IMR-90 (cell line): ENCODE measurements around the gene MLXIPL. TPM values are rescaled to one million over a fixed set of nuclear protein-coding genes. Genes with fewer than 3 reads are reported as not detected.

Experiments used
- ATAC-seq: fragments of 200-7000 bp; cut with Tn5 transposase; 2 replicates; pipeline ENCODE4 v1.9.1; 2020; ENCODE audit warnings: low read depth, mild to moderate bottlenecking, moderate library complexity
- BruUV-seq: library from RNA; stranded (reverse); fragments of 400-500 nt; replicated peaks from 2 replicates; lab custom pipeline; 2021; lab: Mats Ljungman, UMichigan
- CTCF ChIA-PET: fragments of 300-600 bp; formaldehyde crosslinking; extraction: SDS; loops from one replicate; lab custom pipeline; 2021; ENCODE audit warnings: antibody characterized with exemption; lab: Yijun Ruan, JAX
- POLR2A ChIA-PET: fragments of 300-600 bp; sonication (Branson Sonifier 250); formaldehyde crosslinking; loops from one replicate; lab custom pipeline; 2022; ENCODE audit warnings: antibody characterized with exemption; ENCODE audit not compliant: unreplicated experiment; lab: Charles Lee
- DNase-seq: peaks from one replicate; pipeline ENCODE4 v3.0.0; 2013
- H2AFZ ChIP-seq: replicated peaks from 2 replicates; pipeline ENCODE3; 2013; ENCODE audit warnings: low read length, mild to moderate bottlenecking; ENCODE audit not compliant: poor library complexity
- H2AK5ac ChIP-seq: 2 replicates; pipeline ENCODE4 v1.6.1; 2013; ENCODE audit warnings: low read depth, low read length, inconsistent platforms
- H2AK9ac ChIP-seq: replicated peaks from 2 replicates; pipeline ENCODE3; 2013; ENCODE audit warnings: mild to moderate bottlenecking, low read depth, low read length, moderate library complexity; ENCODE audit not compliant: poor library complexity
- H2BK120ac ChIP-seq: 2 replicates; pipeline ENCODE4 v1.6.1; 2013; ENCODE audit warnings: low read depth, low read length, inconsistent platforms
- H2BK15ac ChIP-seq: 3 replicates; pipeline ENCODE4 v1.6.1; 2013; ENCODE audit warnings: low read depth, low read length, inconsistent platforms
- H2BK20ac ChIP-seq: 2 replicates; pipeline ENCODE4 v1.6.1; 2013; ENCODE audit warnings: low read depth, mild to moderate bottlenecking, inconsistent platforms, low read length, moderate library complexity
- H2BK5ac ChIP-seq: 2 replicates; pipeline ENCODE4 v1.6.1; 2013; ENCODE audit warnings: mild to moderate bottlenecking, low read depth, low read length, inconsistent platforms; ENCODE audit not compliant: poor library complexity, severe bottlenecking
- H3K14ac ChIP-seq: replicated peaks from 2 replicates; pipeline ENCODE4 v1.6.1; 2013; ENCODE audit warnings: low read depth, low read length, inconsistent platforms
- H3K18ac ChIP-seq: 2 replicates; pipeline ENCODE4 v1.6.1; 2013; ENCODE audit warnings: low read depth, low read length, control low read depth
- H3K23ac ChIP-seq: 2 replicates; pipeline ENCODE4 v1.6.1; 2013; ENCODE audit warnings: low read depth, low read length, inconsistent platforms
- H3K27ac ChIP-seq: 2 replicates; pipeline ENCODE4 v1.5.1; 2013; ENCODE audit warnings: mild to moderate bottlenecking, control low read depth, low read length; ENCODE audit not compliant: insufficient read depth
- H3K27me3 ChIP-seq: 2 replicates; pipeline ENCODE4 v1.6.1; 2013; ENCODE audit warnings: low read length; ENCODE audit not compliant: control insufficient read depth, insufficient read depth
- H3K36me3 ChIP-seq: 2 replicates; pipeline ENCODE4 v1.6.1; 2013; ENCODE audit warnings: low read length, mixed read lengths; ENCODE audit not compliant: control insufficient read depth, insufficient read depth
- H3K4ac ChIP-seq: 2 replicates; pipeline ENCODE4 v1.6.1; 2013; ENCODE audit warnings: low read depth, low read length, inconsistent platforms
- H3K4me1 ChIP-seq: 2 replicates; pipeline ENCODE4 v1.6.1; 2013; ENCODE audit warnings: low read length, mixed read lengths; ENCODE audit not compliant: control insufficient read depth, insufficient read depth
- H3K4me2 ChIP-seq: 2 replicates; pipeline ENCODE4 v1.6.1; 2013; ENCODE audit warnings: low read depth, mild to moderate bottlenecking, control low read depth, low read length, moderate library complexity
- H3K4me3 ChIP-seq: 2 replicates; pipeline ENCODE4 v1.5.1; 2013; ENCODE audit warnings: low read depth, mild to moderate bottlenecking, control low read depth, low read length, moderate library complexity; ENCODE audit not compliant: insufficient read depth
- H3K56ac ChIP-seq: 2 replicates; pipeline ENCODE4 v1.6.1; 2013; ENCODE audit warnings: low read length, inconsistent platforms; ENCODE audit not compliant: insufficient read depth; ENCODE audit errors: extremely low read depth
- H3K79me1 ChIP-seq, 2 experiments: 2 replicates each; pipeline ENCODE4 v1.6.1; 2013; ENCODE audit warnings: low read length in 2 of 2, inconsistent platforms in 1 of 2, low read depth in 1 of 2
- H3K9ac ChIP-seq: 2 replicates; pipeline ENCODE4 v1.6.1; 2013; ENCODE audit warnings: low read depth, low read length, control low read depth
- H3K9me1 ChIP-seq: 2 replicates; pipeline ENCODE4 v1.6.1; 2013; ENCODE audit warnings: low read length, inconsistent platforms; ENCODE audit not compliant: insufficient read depth
- H3K9me3 ChIP-seq: 2 replicates; pipeline ENCODE4 v1.6.1; 2013; ENCODE audit warnings: low read length; ENCODE audit not compliant: control insufficient read depth, insufficient read depth
- H4K20me1 ChIP-seq: 2 replicates; pipeline ENCODE4 v1.6.1; 2013; ENCODE audit warnings: low read length, inconsistent platforms; ENCODE audit not compliant: insufficient read depth
- H4K5ac ChIP-seq: 2 replicates; pipeline ENCODE4 v1.6.1; 2013; ENCODE audit warnings: mild to moderate bottlenecking, low read depth, low read length, control low read depth
- H4K8ac ChIP-seq, 2 experiments: 2 replicates each; pipeline ENCODE4 v1.6.1; 2013; ENCODE audit warnings: low read depth in 2 of 2, low read length in 2 of 2, control low read depth in 1 of 2, inconsistent platforms in 1 of 2
- H4K91ac ChIP-seq: 2 replicates; pipeline ENCODE4 v1.6.1; 2013; ENCODE audit warnings: low read depth, low read length, inconsistent platforms; ENCODE audit not compliant: insufficient read depth
- BHLHE40 ChIP-seq: fragments of 150-350 bp; IDR thresholded peaks from 2 replicates; pipeline ENCODE4 v1.6.1; 2016; ENCODE audit warnings: mild to moderate bottlenecking, low read depth, low read length
- CEBPB ChIP-seq: IDR thresholded peaks from 2 replicates; pipeline ENCODE4 v1.6.1; 2012; ENCODE audit warnings: low read depth, low read length, improper control_type of control experiment
- CHD1 ChIP-seq: IDR thresholded peaks from 2 replicates; pipeline ENCODE4 v1.6.1; 2012; ENCODE audit warnings: low read depth, low read length, improper control_type of control experiment
- FOS ChIP-seq: fragments of 150-350 bp; IDR thresholded peaks from 2 replicates; pipeline ENCODE4 v1.6.1; 2016; ENCODE audit warnings: low read depth, low read length
- MAFK ChIP-seq: IDR thresholded peaks from 2 replicates; pipeline ENCODE4 v1.6.1; 2012; ENCODE audit warnings: low read depth, low read length, improper control_type of control experiment
- MAZ ChIP-seq: IDR thresholded peaks from 2 replicates; pipeline ENCODE4 v1.6.1; 2012; ENCODE audit warnings: low read depth, mild to moderate bottlenecking, low read length, improper control_type of control experiment, moderate library complexity, borderline replicate concordance
- RAD21 ChIP-seq: IDR thresholded peaks from 2 replicates; pipeline ENCODE4 v1.6.1; 2012; ENCODE audit warnings: low read length, improper control_type of control experiment
- RCOR1 ChIP-seq: IDR thresholded peaks from 2 replicates; pipeline ENCODE4 v1.6.1; 2012; ENCODE audit warnings: mild to moderate bottlenecking, low read length, improper control_type of control experiment; ENCODE audit not compliant: insufficient replicate concordance
- SMC3 ChIP-seq: fragments of 150-350 bp; IDR thresholded peaks from 2 replicates; pipeline ENCODE4 v1.6.1; 2016; ENCODE audit warnings: low read depth, mild to moderate bottlenecking, antibody characterized with exemption, low read length, moderate library complexity
- WGBS, 2 experiments: methylation state at CpG; one replicate each; pipeline versions ENCODE4 v1.1.5 to v1.1.7; 2013; ENCODE audit warnings: missing lambda C conversion rate in 2 of 2; ENCODE audit not compliant: insufficient read length in 1 of 2; ENCODE audit errors: extremely low coverage in 2 of 2; 5-methylcytosine and 5-hydroxymethylcytosine counted together
- dilution Hi-C: fragments of 300-500 bp; cut with HindIII; formaldehyde crosslinking; loops from one replicate; pipeline ENCODE4 v1.14.3; 2018; ENCODE audit warnings: low sequenced_read_pairs; ENCODE audit not compliant: unreplicated experiment
- in situ Hi-C: fragments of 300-500 bp; cut with MboI; formaldehyde crosslinking; loops from 3 replicates; pipeline ENCODE4 v1.14.3; 2019; ENCODE audit warnings: low sequenced_read_pairs, inconsistent platforms, mixed read lengths
- intact Hi-C: fragments of 100-400 bp; cut with micrococcal nuclease; formaldehyde crosslinking; loops from 2 replicates; pipeline ENCODE4 v1.10.0; 2022
- polyA plus RNA-seq, 3 experiments: library from polyadenylated mRNA; depleted of rRNA; stranded (reverse); fragments of >200 nt; gene quantifications; 2 replicates each; pipeline ENCODE4 v1.2.3, GENCODE V29; 2012; ENCODE audit warnings: low replicate concordance in 1 of 3
- total RNA-seq: library from RNA; depleted of rRNA; stranded (reverse); fragments of >200 nt; gene quantifications from 2 replicates; pipeline ENCODE4 v1.2.3, GENCODE V29; 2012
- TF ChIP-seq, protein P1 (sequence below): fragments of 150-350 bp; IDR thresholded peaks from 2 replicates; pipeline ENCODE4 v1.6.1; 2017; ENCODE audit warnings: mild to moderate bottlenecking, antibody characterized with exemption, low read length, low read depth

Gene MLXIPL
- total and polyA plus RNA-seq, 2 of the 4 experiments (the other 2 are of a cell fraction): not detected

DNA sequence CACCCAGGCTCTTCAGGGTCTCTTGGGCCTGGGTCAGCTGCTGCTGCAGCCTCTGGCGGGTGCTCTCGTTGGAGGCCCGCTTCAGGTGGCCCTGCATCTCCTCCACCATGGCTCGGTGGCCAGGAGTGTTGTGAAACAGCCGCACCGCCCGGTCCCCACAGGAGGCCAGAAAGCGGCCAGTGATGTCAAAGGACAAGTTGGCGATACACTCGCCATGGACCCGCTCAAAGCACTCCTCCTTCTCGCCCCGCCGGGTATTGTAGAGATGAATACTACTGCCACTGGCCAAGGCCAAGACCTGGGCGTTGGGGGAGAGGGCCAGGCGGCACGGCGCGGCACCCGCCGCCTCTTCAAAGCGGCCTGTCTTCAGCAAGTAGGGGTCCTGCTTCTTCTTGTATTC lies 53.8 kb downstream of the MLXIPL start:
- H3K18ac ChIP-seq: no peak overlapping the region
- no peak overlapping the region for H2AK5ac ChIP-seq
- H3K4me3 ChIP-seq: no peak overlapping the region
- H3K4me1 ChIP-seq: no peaks in the 10 kb centered on the region
- intact Hi-C loops: no loop called here
- no peak overlapping the region for H2BK5ac ChIP-seq
- ChIA-PET POLR2A (no interaction called here), CTCF (no interaction called here)
- H3K79me1 ChIP-seq: peaks cover 24 to 40% of the 10 kb centered on the region in 2 experiments
- H2AK9ac ChIP-seq: no peak overlapping the region
- H4K8ac ChIP-seq: no peak overlapping the region
- H3K14ac ChIP-seq: no peak overlapping the region
- dilution Hi-C loops: no loop called here
- H3K23ac ChIP-seq: no peak overlapping the region
- 98% methylated on average over 6 of the region's 22 CpGs; no CpG with 5 or more reads in 1 of the 2 experiments for WGBS, 2 experiments
- peaks cover 51% of the 10 kb centered on the region for H3K36me3 ChIP-seq
- no peak overlapping the region for H4K91ac ChIP-seq
- TF ChIP-seq RCOR1 (no peak), RAD21 (no peak), CEBPB (no peak), BHLHE40 (no peak), MAFK (no peak), CHD1 (no peak), MAZ (no peak), FOS (no peak), SMC3 (no peak)
- TF ChIP-seq, protein P1, sequence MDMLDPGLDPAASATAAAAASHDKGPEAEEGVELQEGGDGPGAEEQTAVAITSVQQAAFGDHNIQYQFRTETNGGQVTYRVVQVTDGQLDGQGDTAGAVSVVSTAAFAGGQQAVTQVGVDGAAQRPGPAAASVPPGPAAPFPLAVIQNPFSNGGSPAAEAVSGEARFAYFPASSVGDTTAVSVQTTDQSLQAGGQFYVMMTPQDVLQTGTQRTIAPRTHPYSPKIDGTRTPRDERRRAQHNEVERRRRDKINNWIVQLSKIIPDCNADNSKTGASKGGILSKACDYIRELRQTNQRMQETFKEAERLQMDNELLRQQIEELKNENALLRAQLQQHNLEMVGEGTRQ: no peak
- H2BK15ac ChIP-seq: no peak overlapping the region
- H3K4me2 ChIP-seq: no peak overlapping the region
- H2AFZ ChIP-seq: no peak overlapping the region
- no peaks in the 10 kb centered on the region for H3K27me3 ChIP-seq
- no peaks in the 10 kb centered on the region for H3K9me3 ChIP-seq
- H3K9ac ChIP-seq: no peak overlapping the region
- peaks cover 27% of the 10 kb centered on the region for H4K20me1 ChIP-seq
- BruUV-seq: no TSS peak
- DNase-seq (no peak), ATAC-seq (no peak)
- no peak overlapping the region for H2BK120ac ChIP-seq
- no peak overlapping the region for H4K5ac ChIP-seq
- no peak overlapping the region for H3K4ac ChIP-seq
- no peak overlapping the region for H2BK20ac ChIP-seq
- H3K9me1 ChIP-seq: peaks cover 18% of the 10 kb centered on the region
- H3K56ac ChIP-seq: no peak overlapping the region
- H3K27ac ChIP-seq: no peak overlapping the region
- in situ Hi-C loops: no loop called here
